ENCODE measurements around the gene OBP2A.

DNA sequence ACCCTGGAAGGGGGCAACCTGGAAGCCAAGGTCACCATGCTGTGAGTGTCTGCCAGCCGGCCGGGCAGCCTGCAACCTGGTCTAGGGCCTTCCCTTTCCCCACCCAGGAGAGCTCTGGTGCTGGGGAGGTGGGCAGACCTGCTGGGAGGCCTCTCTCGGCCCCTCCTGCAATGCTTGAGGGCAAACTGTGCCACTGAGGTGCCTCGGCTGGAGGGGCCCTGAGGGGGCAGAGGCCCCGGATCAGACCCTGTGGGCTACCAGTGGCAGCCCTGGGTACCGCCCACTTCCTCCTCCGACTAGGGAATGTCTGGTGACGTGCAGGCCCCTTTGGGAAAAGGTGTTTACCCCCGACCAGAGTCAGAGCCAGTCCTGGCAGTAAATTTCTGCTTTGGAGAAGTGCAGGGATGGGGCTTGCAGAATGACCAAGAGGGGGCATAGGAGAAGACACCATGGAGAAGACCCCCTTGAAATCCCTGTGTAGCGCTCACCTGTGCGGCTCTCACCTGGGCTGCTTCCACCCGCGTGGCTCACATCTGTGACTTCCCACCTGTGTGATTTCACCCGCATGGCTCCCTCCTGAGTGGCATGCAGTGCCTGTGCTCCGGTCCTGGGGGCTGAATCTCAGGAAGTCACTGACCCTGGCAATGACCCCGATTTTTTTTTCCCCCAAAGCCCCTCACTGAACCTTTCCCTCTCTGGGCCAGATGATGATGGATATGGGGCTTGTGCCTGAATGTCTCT is 23.6 kb upstream of the OBP2A start:
- TF ChIP-seq CTCF (IDR thresholded peaks at IDR 0.05) (no peak), POLR2A (IDR thresholded peaks at IDR 0.05) (no peak)

Measured in adrenal gland (tissue), 5 donors.